Limb (tissue), 2 donors: Measurements from ENCODE around the gene MALRD1.

Experiments used
- DNase-seq, 2 donors: peaks; one replicate each; pipeline ENCODE4 v3.0.0-alpha.2; 2016; ENCODE audit errors: extremely low spot score in 2 of 2

Gene MALRD1

GRCh38 chr10:19347621-19348020 is 299.0 kb downstream of the MALRD1 start:
- peak; percentile 13 to 24 for DNase-seq

GRCh38 chr10:19367176-19367575 is 318.6 kb downstream of the MALRD1 start:
- DNase-seq = no peak

- DNase-seq = no peak
These were observed 325.4 kb downstream of the MALRD1 start for GRCh38 chr10:19373988-19374387.

GRCh38 chr10:19385846-19386450 is 337.3 kb downstream of the MALRD1 start:
- no peak for DNase-seq

- no peak for DNase-seq
These were observed 360.3 kb downstream of the MALRD1 start for GRCh38 chr10:19408924-19409323.

- DNase-seq = no peak
These were observed 362.5 kb downstream of the MALRD1 start for GRCh38 chr10:19411119-19411518.

- peak in 1 of 2 donors; percentile 53 for DNase-seq
These were observed 363.9 kb downstream of the MALRD1 start for GRCh38 chr10:19412531-19412930.

GRCh38 chr10:19416164-19416563 is 367.6 kb downstream of the MALRD1 start:
- no peak for DNase-seq

- DNase-seq = no peak
These were observed 369.1 kb downstream of the MALRD1 start for GRCh38 chr10:19417740-19418139.

- DNase-seq = no peak
These were observed 373.1 kb downstream of the MALRD1 start for GRCh38 chr10:19421674-19422073.

- DNase-seq = no peak
These were observed 377.4 kb downstream of the MALRD1 start for GRCh38 chr10:19426034-19426433.

GRCh38 chr10:19431622-19432351 is 383.2 kb downstream of the MALRD1 start:
- DNase-seq = no peak

GRCh38 chr10:19449860-19450259 is 401.3 kb downstream of the MALRD1 start:
- no peak for DNase-seq

GRCh38 chr10:19451356-19451755 is 402.8 kb downstream of the MALRD1 start:
- no peak for DNase-seq

GRCh38 chr10:19451937-19452336 is 403.3 kb downstream of the MALRD1 start:
- peak in 1 of 2 donors; percentile 27 for DNase-seq

- DNase-seq = no peak
These were observed 405.4 kb downstream of the MALRD1 start for GRCh38 chr10:19453967-19454366.

GRCh38 chr10:19461588-19461987 is 413.0 kb downstream of the MALRD1 start:
- no peak for DNase-seq

GRCh38 chr10:19466709-19467108 is 418.1 kb downstream of the MALRD1 start:
- DNase-seq = no peak

GRCh38 chr10:19468413-19468812 is 419.8 kb downstream of the MALRD1 start:
- peak in 1 of 2 donors; percentile 60 for DNase-seq

- DNase-seq = no peak
These were observed 420.9 kb downstream of the MALRD1 start for GRCh38 chr10:19469521-19469920.

- no peak for DNase-seq
These were observed 431.3 kb downstream of the MALRD1 start for GRCh38 chr10:19479854-19480253.

GRCh38 chr10:19480353-19480752 is 431.8 kb downstream of the MALRD1 start:
- DNase-seq = no peak

- DNase-seq = no peak
These were observed 434.8 kb downstream of the MALRD1 start for GRCh38 chr10:19483421-19483820.
